Embryonic facial prominence (tissue), 1 donor: ENCODE measurements around the gene FBRS.

Experiments
- DNase-seq: peaks from one replicate; pipeline ENCODE4 v3.0.0-alpha.2; 2016; ENCODE audit errors: extremely low spot score

The FBRS gene

GRCh38 chr16:30644334-30644830, 13.8 kb upstream of the FBRS start:
- no peak for DNase-seq

DNA sequence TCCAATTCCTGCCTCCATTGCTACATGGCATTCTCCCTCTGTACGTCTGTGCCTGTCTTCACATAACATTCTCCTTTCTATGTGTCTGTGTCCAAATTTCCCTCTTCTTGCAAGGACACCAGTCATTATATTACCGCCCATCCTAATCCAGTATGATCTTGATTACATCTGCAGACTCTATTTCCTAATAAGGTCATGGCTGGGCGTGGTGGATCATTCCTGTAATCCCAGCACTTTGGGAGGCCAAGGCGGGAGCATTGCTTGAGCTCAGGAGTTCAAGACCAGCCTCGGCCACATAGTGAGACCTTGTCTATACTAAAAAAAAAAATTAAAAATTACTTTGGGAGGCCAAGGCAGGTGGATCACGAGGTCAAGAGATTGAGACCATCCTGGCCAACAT, 12.5 kb upstream of the FBRS start:
- no peak for DNase-seq

GRCh38 chr16:30647274-30647571, 11.0 kb upstream of the FBRS start:
- no peak for DNase-seq

DNA sequence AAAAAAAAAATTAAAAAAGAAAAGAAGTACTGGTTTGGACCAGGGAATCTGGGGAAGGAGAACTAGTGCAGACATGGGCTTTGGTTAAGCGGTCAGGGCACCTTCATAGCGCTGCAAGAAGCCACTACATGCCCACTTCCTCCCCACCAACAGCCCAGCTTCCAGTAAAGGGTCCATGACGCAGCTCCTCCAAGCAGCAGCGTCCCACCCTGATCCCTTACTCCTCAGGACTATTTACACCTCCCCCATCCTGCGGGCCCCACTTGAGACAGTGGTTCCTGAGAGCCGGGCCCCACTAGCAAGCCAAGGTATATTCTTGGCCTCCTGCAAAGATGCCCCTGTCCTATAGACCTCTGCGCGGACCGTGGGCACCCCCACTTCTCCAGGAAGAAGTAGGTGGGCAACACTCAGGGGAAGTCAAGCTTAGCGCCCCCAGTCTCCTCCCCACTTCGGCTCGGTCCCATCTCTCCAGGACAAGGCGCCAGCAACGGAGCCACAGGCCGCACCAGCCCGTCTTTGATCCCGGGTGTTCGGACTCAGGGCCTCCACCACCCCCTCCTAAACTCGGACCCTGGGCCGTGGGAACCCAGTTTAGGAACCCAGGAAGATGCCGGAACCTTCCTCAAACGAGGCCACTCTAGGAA, 8.4 kb upstream of the FBRS start:
- DNase-seq: no peak

GRCh38 chr16:30650369-30651123, 7.7 kb upstream of the FBRS start, which contains the start of gene PRR14:
PRR14 (plus strand) TSS chr16:30650960; CDS start chr16:30651646, 686 bp downstream.
- DNase-seq: peak; percentile 98

DNA sequence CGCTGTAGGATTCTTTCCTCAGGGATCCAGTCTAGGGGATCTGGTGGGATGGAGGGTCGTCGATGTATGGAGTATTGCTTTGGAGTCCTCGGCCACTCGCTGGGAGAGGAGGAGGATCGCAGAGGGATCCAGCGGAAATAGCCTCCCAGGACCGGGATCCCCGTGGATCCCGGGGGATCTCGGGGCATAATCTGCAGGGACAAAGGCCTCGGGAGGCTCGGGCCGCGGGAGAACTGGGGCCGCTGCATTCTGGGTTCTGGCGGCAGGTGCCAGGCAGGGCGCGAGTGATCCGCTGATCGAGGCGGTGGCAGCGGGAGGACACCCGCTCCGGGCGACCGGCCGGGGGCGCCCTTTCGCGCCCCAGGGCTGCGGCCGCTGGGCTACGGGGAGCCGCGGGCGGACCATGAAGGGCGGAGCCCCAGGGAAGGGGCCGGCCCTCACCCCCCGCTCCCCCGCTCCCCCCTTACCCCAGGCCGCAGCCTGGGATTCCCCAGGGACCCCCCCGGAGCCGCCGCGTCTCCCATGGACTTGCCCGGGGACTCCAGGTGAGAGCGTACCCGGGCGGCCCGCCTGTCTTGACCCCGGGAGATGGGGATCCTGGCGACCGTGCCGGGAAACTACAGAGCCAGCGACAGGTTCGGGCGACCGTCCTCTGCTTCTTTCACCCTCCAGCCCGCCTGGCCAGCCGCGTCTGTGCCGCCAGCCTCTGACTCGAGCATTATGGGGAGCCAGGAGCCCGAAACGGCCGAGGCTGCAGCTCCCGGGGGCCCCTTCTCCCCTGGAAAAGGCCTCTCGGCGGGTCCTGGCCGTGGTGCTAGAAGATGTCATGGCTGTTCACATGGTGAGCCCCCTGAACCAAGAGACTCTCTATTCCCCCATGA, 6.9 kb upstream of the FBRS start:
- DNase-seq: no peak

DNA sequence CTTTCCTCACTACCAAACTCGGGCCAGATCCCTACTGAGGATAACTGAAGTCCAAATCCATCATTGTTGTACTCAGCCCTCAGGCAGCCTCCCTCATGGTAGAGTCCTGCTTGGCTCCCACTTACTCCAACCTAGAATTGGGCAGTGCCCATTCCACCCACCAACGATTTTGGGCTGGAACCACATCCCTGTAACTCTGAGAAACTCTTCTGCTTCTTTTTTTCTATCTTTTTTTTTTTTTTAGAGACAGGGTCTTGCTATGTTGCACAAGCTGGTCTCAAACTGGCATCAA, 6.3 kb upstream of the FBRS start:
- no peak for DNase-seq

- DNase-seq: no peak
Measured at GRCh38 chr16:30652718-30653117, 5.5 kb upstream of the FBRS start.

- DNase-seq: no peak
Measured at GRCh38 chr16:30654856-30655255, 3.4 kb upstream of the FBRS start.

GRCh38 chr16:30655815-30656347, 2.4 kb upstream of the FBRS start:
- no peak for DNase-seq

DNA sequence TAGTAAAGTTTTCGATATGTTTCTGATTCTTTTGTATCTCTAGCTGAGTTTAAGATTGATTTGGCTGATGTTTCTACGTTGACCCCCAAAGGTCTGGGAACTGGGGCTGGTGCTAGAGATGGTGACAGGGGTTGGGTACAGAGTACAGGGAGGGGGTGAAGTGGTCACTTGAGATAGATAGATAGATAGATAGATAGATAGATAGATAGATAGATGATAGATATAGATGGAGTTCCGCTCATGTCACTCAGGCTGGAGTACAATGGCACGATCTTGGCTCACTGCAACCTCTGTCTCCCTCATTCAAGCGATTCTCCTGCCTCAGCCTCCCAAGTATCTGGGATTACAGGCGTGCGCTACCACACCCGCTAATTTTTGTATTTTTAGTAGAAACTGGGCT, 1.8 kb upstream of the FBRS start:
- DNase-seq: no peak

- DNase-seq: no peak
Measured at GRCh38 chr16:30656974-30657865, 1.0 kb upstream of the FBRS start.

DNA sequence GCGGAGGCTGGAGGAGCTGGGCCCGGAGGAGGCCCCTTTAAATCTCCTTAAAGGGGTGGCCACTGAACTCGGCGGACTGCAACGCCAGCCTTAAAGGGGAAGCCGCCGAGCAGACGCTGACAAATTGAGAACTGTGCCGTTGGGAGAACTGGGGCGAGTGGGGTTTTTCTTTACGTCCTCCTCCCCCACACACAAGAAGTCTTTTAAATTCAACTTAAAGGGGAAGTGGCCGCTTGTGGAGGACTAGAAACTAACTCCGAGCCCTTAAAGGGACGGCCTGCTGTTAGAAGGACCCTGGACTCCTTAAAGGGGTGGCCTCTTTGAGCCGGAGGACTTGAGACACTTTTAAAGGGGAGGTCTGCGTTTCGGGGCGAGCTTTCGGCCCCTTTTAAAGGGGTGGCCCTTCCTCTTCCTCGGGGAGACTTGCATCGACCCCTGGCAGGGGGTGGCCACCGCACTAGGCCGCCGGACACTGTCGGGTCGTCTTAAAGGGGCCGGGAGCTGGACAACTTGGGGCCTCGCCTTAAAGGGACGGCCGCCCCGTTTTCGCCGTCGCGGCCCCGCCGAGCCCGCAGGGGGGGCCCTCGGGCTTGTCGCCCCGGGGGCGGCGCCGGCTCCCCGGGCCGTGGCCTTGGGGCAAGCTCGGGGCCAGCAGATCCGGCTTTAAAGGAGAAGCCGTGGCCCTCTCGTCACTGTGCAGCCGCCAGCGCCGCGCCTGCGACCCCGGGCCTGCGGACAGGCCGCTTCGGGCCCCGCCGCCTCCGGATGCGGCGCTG, 688 bp downstream of the FBRS start:
- DNase-seq: peak; percentile 96

DNA sequence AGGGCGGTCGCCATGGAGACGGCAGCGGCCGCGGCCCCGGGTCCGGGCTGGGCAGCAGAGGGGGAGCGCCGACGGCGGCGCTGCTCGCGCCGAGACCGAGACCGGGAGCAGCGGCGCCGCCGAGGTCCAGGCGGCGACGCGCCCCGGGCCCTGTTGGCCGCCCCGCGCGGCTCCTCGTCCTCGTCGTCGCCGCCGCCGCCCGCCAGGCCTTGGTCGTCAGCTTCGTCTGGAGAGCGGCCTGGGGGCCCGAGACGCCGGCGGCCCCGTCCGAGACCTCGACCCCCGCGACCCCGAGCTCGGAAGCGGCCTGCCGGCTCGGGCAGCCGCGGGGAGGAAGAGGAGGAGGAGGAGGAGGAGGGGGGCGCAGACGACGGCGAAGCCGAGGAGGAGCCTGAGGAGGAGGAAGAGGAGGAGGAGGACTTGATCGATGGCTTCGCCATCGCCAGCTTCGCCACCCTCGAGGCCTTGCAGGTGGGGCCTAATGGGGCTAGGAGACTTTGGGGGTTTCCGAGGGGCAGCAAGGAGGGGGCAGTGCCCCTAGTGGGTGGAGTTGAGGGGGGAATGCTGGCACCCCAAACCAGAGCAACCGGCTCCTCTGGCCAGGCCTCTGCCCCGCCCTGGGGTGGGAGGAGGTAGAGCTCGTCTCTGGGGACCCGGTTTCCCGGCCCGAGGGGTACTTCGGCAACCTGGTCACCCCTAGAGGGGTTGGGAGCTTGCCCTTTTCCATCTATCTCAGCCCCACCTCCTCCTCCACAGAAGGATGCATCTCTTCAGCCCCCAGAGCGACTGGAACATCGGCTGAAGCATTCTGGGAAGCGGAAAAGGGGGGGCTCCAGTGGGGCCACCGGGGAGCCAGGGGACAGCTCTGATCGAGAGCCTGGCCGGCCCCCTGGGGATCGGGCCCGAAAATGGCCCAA, 1.5 kb downstream of the FBRS start:
- DNase-seq: no peak

GRCh38 chr16:30660424-30661261, 2.4 kb downstream of the FBRS start:
- DNase-seq: no peak

GRCh38 chr16:30662449-30662848, 4.2 kb downstream of the FBRS start:
- no peak for DNase-seq

DNA sequence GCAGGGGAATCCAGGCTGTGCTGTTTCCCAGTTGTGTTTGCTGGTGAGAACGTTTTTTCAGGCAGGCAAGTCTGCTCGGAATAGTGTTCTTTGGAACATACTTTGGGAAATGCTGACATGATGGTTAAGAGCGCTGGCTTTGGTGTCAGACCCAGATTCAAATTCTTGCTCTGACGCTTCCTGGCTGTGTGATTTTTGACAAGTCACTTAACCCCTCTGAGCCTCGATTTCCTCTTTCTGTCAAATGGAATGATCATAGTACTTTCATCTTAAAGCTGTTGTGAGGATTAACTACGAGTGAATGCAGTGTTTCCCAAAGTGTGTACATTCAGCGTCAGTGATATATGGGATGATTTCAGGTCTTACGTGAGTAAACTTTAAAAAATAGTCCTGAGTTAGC, 4.8 kb downstream of the FBRS start:
- DNase-seq: no peak

GRCh38 chr16:30663820-30664219, 5.6 kb downstream of the FBRS start:
- DNase-seq: no peak
